HG02885 (cell line): ENCODE results near the gene BMP7.
"Not testable (repeated sequence)": the region's sequence is repeated elsewhere in the genome, so short reads cannot be mapped to it uniquely, and the experiment has no call there.

Experiments used
- ATAC-seq: cut with Tn5 transposase; IDR thresholded peaks from one replicate; pipeline ENCODE4 v1.9.1; 2021; ENCODE audit warnings: mild to moderate bottlenecking; ENCODE audit not compliant: unreplicated experiment, poor library complexity

The BMP7 gene

DNA sequence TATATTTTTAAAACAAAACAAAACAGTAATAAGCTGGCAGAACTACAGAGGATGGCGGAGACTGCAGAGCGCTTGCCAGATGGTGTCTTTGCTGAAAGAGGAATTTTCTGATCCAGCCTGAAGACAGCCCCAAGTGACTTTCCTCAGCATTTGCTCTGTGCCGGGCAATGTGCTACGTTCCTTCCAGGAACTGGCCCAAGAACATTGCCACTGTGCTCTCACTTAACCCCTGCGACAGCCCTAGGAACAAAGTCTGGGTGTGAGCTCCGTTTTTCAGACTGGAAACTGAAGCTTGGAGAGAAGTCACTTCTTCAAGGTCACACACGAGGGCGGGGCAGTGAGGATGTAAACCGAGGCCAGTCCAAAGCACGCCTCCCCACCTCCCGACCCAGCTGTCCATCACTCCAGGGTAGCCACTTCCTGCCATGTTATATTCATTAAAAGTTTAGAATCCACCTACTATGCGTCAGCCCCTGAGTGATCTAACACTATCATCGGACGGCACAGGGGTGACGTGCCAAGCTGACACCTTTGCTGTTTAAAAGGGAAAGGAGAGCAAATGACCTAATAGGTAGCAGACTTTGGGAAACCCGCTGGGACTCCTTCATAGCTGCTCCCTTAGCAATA, 22.3 kb upstream of the BMP7 start:
- ATAC-seq = no peak

GRCh38 chr20:57287901-57288300, 21.5 kb upstream of the BMP7 start:
- no peak for ATAC-seq

DNA sequence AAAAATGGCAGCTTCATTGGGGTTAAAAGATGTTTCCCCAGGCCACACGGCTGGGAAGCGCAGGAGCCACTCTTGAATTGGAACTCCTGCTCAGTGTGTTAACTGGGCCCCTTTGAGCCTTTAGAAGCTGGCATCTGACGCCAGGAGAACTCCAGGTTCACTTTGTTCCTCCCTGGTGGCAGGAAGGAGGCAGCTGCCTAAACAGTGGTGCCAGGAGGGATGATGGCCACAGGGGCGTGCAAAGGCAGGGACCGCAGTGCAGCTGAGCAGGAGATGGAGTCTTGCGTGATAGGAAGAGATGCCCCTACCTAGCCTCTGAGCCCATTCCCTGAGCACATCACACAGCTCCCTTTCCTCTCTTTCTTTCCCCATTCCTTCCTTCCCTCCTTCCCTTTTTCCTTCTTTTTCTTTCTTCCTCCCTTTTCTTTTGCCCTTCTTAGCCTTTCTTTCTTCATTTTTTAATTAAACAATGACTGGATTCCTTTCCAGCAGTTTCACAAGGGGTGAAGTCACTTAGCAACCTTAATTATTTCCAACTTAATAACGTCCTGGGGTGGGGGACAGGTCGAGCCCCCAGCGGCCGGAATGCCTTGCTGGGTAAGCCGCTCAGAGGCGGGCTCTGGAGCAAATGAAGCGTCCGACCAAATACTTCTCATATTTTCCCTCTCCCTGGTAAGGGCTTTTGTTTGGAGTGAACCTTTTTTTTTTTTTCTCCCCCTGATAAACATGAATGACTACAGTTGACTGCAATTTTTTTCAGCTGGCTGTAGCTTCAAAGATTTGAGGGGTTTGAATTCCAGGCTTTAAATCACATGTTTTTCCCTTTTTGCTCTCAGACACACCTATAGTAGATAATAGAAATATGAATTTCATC, 20.8 kb upstream of the BMP7 start:
- no peak for ATAC-seq

- no peak for ATAC-seq
Observed at GRCh38 chr20:57283860-57284259, 17.4 kb upstream of the BMP7 start.

- ATAC-seq = no peak
Observed at GRCh38 chr20:57282670-57283361, 16.4 kb upstream of the BMP7 start.

GRCh38 chr20:57281900-57282299, 15.5 kb upstream of the BMP7 start:
- no peak for ATAC-seq

- no peak for ATAC-seq
Observed at GRCh38 chr20:57280221-57280620, 13.8 kb upstream of the BMP7 start.

- not testable (repeated sequence) for ATAC-seq
Observed at GRCh38 chr20:57279548-57279947, 13.1 kb upstream of the BMP7 start.

DNA sequence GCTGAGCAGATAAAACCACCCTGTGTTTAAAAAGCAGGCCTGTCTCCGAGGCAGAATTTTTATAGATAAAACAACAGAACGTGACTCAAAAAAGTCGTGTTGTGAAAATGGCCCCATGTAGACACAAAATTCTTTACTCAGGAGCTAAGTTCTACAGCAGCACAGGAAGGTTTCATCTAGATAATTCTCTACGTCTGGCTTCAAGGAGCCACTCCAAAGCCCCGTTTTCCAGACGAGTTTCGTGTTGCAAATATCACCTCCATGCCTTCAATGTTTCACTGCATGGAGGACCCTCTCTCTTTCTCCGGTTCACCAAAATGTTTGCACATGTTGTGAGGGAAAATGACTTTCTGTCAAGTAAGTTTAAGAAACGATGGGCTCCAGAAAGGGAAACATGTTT, 12.0 kb upstream of the BMP7 start:
- ATAC-seq = no peak

GRCh38 chr20:57277398-57278105, 11.1 kb upstream of the BMP7 start:
- ATAC-seq = no peak

DNA sequence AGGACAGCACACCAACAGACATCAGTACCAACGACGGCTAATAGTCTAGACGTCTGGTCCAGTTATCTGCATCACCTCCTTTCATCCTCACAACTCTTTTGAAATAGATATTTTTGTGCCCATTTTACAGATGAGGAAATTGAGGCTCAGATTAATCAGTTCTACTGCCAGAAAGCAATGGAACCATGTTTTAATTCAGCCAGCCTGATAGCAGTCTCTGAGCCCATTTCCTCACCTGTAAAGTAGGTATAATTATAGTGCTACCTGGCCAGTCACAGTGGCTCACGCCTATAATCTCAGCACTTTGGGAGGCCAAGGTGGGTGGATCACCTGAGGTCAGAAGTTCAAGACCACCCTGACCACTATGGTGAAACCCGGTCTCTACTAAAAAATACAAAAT, 9.8 kb upstream of the BMP7 start:
- no peak for ATAC-seq

DNA sequence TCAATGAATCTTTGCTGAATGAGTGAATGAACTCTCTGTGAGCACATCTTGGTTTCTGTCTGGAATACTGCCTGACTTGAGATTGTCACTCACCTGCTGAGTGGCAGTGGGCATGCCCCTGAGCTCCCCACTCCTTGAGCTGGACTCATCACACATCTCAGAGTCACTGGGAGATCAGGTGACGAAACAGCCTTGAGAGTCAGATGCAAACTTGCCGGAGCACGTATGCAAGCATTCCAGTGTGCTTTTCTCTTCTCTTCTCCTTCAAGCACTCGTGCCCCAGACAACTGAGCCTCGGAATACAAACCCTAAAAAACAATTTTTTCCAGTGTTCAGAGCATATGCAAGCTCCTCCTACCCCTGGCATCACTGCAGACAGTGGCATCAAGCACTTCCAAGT, 9.4 kb upstream of the BMP7 start:
- no peak for ATAC-seq

DNA sequence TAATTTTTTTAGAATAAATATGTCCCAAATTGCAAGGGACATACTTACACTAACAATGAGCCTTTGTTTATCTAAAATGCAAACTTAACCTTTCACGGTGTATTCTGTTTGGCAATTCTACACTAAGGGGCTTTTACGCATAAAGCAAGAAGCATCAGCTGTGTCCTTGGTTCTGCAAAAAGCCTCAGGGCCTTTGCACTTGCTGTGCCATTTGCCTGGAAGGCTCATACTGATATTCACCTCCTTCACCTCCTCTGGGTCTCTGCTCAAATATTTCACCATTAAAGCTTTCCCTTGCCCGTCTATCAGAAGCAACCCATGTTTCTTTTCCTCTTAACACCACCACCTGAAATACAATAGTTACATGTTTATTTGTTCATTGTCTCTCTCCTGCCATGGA, 8.9 kb upstream of the BMP7 start:
- no peak for ATAC-seq

DNA sequence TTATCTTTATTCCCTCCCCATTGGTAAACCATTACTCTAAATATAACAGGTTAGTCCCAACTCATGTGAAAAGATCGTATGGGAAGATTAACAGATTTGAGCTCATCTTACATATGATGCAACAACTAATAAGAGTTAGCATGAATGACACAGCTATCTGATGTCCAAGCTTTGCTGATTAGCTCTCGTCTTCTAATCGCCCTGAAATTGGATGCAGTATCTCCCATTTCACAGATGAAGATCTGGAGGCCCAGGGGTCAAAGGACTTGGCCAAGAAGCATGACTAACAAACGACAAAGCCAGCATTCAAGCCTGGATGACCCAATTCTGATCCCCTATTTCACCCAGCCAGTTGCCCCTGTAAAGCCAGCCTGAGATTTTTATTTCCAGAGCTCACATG, 8.4 kb upstream of the BMP7 start:
- ATAC-seq = no peak

DNA sequence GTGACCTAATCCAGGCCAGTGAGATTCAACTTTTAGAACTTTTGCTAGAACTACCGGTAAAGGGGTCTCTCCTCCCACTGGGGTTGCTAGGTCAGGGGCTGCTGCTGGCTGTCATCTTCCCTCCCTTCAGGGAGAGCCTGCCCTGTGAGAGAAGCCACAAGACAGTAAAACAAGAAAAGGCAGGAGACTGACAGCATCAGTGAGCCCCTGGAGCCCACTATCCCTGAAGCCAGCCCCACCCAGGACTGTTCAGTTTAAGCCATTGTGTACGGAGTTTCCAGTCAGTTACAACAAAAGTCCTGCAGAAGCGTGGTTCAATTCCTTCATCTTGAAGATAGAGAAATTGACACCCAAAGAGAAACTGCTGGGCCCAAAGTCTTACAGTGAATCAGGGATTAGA, 7.9 kb upstream of the BMP7 start:
- ATAC-seq = no peak

- ATAC-seq = no peak
Observed at GRCh38 chr20:57272883-57273535, 6.6 kb upstream of the BMP7 start.

GRCh38 chr20:57270204-57270984, 4.0 kb upstream of the BMP7 start:
- no peak for ATAC-seq

GRCh38 chr20:57269148-57269984, 2.9 kb upstream of the BMP7 start:
- ATAC-seq = no peak
